Tibial nerve (tissue), 4 donors: ENCODE measurements around the gene RPP40.

Experiments
- EP300 ChIP-seq, 2 donors: sonication (generic); formaldehyde crosslinking; IDR thresholded peaks; one replicate each; pipeline ENCODE4 v1.6.1; 2017; ENCODE audit warnings: antibody characterized with exemption in 2 of 2, mild to moderate bottlenecking in 1 of 2
- TF ChIP-seq, protein P1 (sequence below), 5 experiments: fragments of 200-600 bp in 3 of 5; fragments of 450-650 bp in 2 of 5; sonication (generic) in 3 of 5; IDR thresholded peaks; one replicate each; pipeline ENCODE4 v1.5.1; 2016 to 2019; ENCODE audit warnings: antibody characterized with exemption in 5 of 5, mild to moderate bottlenecking in 3 of 5, moderate library complexity in 2 of 5

DNA sequence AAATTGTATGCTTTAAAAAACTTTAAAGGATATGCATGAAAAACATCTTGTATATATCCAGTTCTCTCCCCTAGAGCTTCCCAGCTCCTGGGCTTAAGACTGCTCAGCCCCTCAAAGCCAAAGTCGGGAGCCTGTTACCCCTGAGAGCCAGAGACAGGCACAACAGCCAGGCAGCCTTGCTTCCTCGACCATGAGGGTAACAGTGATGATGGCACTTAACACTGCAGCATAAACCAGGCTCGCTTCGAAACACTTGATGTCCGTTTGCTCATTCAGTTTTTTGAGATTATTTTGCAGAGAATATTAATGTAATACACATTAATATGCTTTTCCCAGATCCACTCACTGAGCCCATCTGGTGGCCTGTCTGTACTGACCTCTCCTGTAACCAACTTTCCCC, 47.2 kb downstream of the RPP40 start:
- TF ChIP-seq, protein P1, sequence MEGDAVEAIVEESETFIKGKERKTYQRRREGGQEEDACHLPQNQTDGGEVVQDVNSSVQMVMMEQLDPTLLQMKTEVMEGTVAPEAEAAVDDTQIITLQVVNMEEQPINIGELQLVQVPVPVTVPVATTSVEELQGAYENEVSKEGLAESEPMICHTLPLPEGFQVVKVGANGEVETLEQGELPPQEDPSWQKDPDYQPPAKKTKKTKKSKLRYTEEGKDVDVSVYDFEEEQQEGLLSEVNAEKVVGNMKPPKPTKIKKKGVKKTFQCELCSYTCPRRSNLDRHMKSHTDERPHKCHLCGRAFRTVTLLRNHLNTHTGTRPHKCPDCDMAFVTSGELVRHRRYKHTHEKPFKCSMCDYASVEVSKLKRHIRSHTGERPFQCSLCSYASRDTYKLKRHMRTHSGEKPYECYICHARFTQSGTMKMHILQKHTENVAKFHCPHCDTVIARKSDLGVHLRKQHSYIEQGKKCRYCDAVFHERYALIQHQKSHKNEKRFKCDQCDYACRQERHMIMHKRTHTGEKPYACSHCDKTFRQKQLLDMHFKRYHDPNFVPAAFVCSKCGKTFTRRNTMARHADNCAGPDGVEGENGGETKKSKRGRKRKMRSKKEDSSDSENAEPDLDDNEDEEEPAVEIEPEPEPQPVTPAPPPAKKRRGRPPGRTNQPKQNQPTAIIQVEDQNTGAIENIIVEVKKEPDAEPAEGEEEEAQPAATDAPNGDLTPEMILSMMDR (IDR thresholded peaks at IDR 0.05): no peak
- no peak for TF ChIP-seq EP300 (IDR thresholded peaks at IDR 0.05)
